Natural killer cell (primary cell): ENCODE data around the gene SYNJ2. TPM values are rescaled to one million over a fixed set of nuclear protein-coding genes. Genes with fewer than 3 reads are reported as not detected.

Experiments
- ATAC-seq, 3 donors: fragments of 150-1000 bp in 2 of 3; fragments of 200-7000 bp in 1 of 3; cut with Tn5 transposase; 1 replicate in 1 of 3; 2 replicates in 2 of 3; pipeline ENCODE4 v1.10.0; 2021; ENCODE audit warnings: mild to moderate bottlenecking in 2 of 3, moderate library complexity in 2 of 3
- DNase-seq, 2 donors: peaks; one replicate each; pipeline versions ENCODE4 v3.0.0 to v3.0.0-alpha.2; 2013 to 2021; ENCODE audit warnings: mixed read lengths in 1 of 2
- H3K27ac ChIP-seq: one replicate; pipeline ENCODE4 v1.5.1; 2013; ENCODE audit warnings: mild to moderate bottlenecking, low read length
- H3K27me3 ChIP-seq: one replicate; pipeline ENCODE4 v1.6.1; 2013; ENCODE audit warnings: low read length; ENCODE audit not compliant: control insufficient read depth, insufficient read depth
- H3K36me3 ChIP-seq: one replicate; pipeline ENCODE4 v1.6.1; 2013; ENCODE audit warnings: low read length; ENCODE audit not compliant: control insufficient read depth, insufficient read depth
- H3K4me1 ChIP-seq: one replicate; pipeline ENCODE4 v1.6.1; 2013; ENCODE audit warnings: low read length; ENCODE audit not compliant: control insufficient read depth, insufficient read depth
- H3K4me3 ChIP-seq: one replicate; pipeline ENCODE4 v1.5.1; 2013; ENCODE audit warnings: low read length
- H3K9me3 ChIP-seq: one replicate; pipeline ENCODE4 v1.6.1; 2013; ENCODE audit warnings: low read length; ENCODE audit not compliant: control insufficient read depth, insufficient read depth
- H3K27ac Mint-ChIP-seq, 2 donors: one replicate each; pipeline ENCODE4 v1.8.0; 2022; ENCODE audit warnings: mild to moderate bottlenecking in 2 of 2, mixed read lengths in 2 of 2, moderate library complexity in 1 of 2
- H3K27me3 Mint-ChIP-seq, 2 donors: one replicate each; pipeline ENCODE4 v1.8.0; 2022; ENCODE audit warnings: low read depth in 2 of 2, mixed read lengths in 2 of 2
- H3K36me3 Mint-ChIP-seq: one replicate; pipeline ENCODE4 v1.8.0; 2022; ENCODE audit warnings: mixed read lengths
- H3K4me1 Mint-ChIP-seq, 2 donors: one replicate each; pipeline ENCODE4 v1.8.0; 2022; ENCODE audit warnings: mixed read lengths in 2 of 2
- H3K4me3 Mint-ChIP-seq: one replicate; pipeline ENCODE4 v1.8.0; 2022; ENCODE audit warnings: mild to moderate bottlenecking, moderate library complexity, mixed read lengths
- H3K9me3 Mint-ChIP-seq, 2 donors: one replicate each; pipeline ENCODE4 v1.8.0; 2022; ENCODE audit warnings: mixed read lengths in 2 of 2
- CTCF ChIP-seq: fragments of 200-600 bp; IDR thresholded peaks from one replicate; pipeline ENCODE4 v1.8.0; 2022; ENCODE audit warnings: antibody characterized with exemption
- WGBS: methylation state at CpG from one replicate; pipeline ENCODE4 v1.1.7; 2013; ENCODE audit warnings: missing lambda C conversion rate; ENCODE audit not compliant: insufficient coverage; 5-methylcytosine and 5-hydroxymethylcytosine counted together
- intact Hi-C: fragments of 100-400 bp; cut with micrococcal nuclease; formaldehyde crosslinking; loops from one replicate; pipeline ENCODE4 v1.14.2; 2022
- total RNA-seq, 4 donors: library from RNA; stranded (reverse); fragments of 120-200 nt in 1 of 4; gene quantifications; one replicate each; pipeline versions ENCODE4 v1.2.3 to v1.2.4, GENCODE V29; 2013 to 2022

The SYNJ2 gene
- total RNA-seq, 3 donors from 2014 or later (not counting 1 experiment from before 2014, with no cell fraction given), result 24.4 to 47.0 (median 28.0) TPM

DNA sequence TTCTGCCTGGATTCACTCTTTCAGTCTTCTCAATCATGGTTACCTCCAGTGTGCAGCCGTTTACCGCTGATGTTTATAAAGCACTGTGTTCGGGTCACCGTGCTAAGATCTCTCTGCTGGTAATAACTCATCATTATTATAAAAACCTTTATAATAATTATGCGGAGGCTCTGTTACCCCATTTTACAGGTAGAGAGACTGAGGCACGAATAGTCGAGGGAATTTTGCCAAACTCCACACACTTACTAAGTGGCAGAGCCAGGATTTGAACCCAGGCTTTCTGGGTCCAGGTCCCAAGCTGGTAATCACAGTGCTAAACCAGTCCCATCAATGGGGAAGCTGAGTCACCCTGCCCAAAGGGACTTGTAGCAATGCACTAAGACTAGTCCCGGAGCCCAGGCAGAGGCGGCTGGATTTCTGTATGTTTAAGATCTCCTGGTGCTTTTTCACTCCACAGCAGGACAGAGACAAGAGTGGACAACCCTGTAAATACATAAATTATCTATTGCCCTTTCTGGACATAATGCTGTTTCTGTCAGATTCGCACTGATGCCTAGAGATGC, 48.1 kb downstream of the SYNJ2 start:
- Mint-ChIP-seq H3K36me3 (no peaks in the 10 kb centered on the region), H3K4me1 (peaks cover 56 to 59% of the 10 kb centered on the region in 2 donors), H3K9me3 (no peaks in the 10 kb centered on the region), H3K27ac (peak overlapping the region; percentile 29 to 96), H3K27me3 (no peaks in the 10 kb centered on the region), H3K4me3 (no peak overlapping the region)
- H3K4me1 ChIP-seq, result peaks cover 58% of the 10 kb centered on the region
- H3K9me3 ChIP-seq, result no peaks in the 10 kb centered on the region
- DNase-seq (no peak), ATAC-seq (no peak)
- WGBS, result 97% methylated on average over 10 of the region's 10 CpGs
- no peak overlapping the region for H3K4me3 ChIP-seq
- no peaks in the 10 kb centered on the region for H3K27me3 ChIP-seq
- peaks cover 6% of the 10 kb centered on the region for H3K36me3 ChIP-seq
- no peak for TF ChIP-seq CTCF
- no peak overlapping the region for H3K27ac ChIP-seq
- intact Hi-C loops, result loop anchor here (5.0 kb wide), 2 partner anchors 267 to 623 kb away; partner anchors contain the start of gene SYTL3

GRCh38 chr6:158030380-158031300, 49.0 kb downstream of the SYNJ2 start:
- Histone ChIP-seq H3K9me3 (no peaks in the 10 kb centered on the region), H3K36me3 (peaks cover 6% of the 10 kb centered on the region), H3K27ac (peak overlapping the region; percentile 66), H3K4me1 (peaks cover 53% of the 10 kb centered on the region), H3K4me3 (no peak overlapping the region), H3K27me3 (no peaks in the 10 kb centered on the region)
- intact Hi-C loops, result no loop called here
- H3K4me1 Mint-ChIP-seq, result peaks cover 56 to 61% of the 10 kb centered on the region in 2 donors
- ATAC-seq (no peak), DNase-seq (no peak)
- WGBS, result 81% methylated on average over 14 of the region's 16 CpGs
- peak overlapping the region; percentile 95 to 96 for H3K27ac Mint-ChIP-seq
- no peaks in the 10 kb centered on the region for H3K9me3 Mint-ChIP-seq
- TF ChIP-seq CTCF, result no peak
- H3K4me3 Mint-ChIP-seq, result peak overlapping the region; percentile 90
- no peaks in the 10 kb centered on the region for H3K36me3 Mint-ChIP-seq
- H3K27me3 Mint-ChIP-seq, result no peaks in the 10 kb centered on the region

GRCh38 chr6:158031381-158032353, 50.0 kb downstream of the SYNJ2 start:
- peak overlapping the region; percentile 66 for H3K27ac ChIP-seq
- Mint-ChIP-seq H3K9me3 (no peaks in the 10 kb centered on the region), H3K4me3 (peak overlapping the region; percentile 90), H3K27me3 (no peaks in the 10 kb centered on the region), H3K36me3 (no peaks in the 10 kb centered on the region), H3K4me1 (peaks cover 55% of the 10 kb centered on the region in 2 donors), H3K27ac (peak overlapping the region; percentile 95 to 96)
- H3K36me3 ChIP-seq, result peaks cover 6% of the 10 kb centered on the region
- no peak overlapping the region for H3K4me3 ChIP-seq
- no peak for TF ChIP-seq CTCF
- H3K4me1 ChIP-seq, result peaks cover 43% of the 10 kb centered on the region
- DNase-seq (peak; percentile 48 to 65), ATAC-seq (peak; percentile 64 to 67 (median 66))
- intact Hi-C loops, result no loop called here
- WGBS, result 20% methylated on average over 20 of the region's 20 CpGs
- H3K27me3 ChIP-seq, result no peaks in the 10 kb centered on the region
- H3K9me3 ChIP-seq, result no peaks in the 10 kb centered on the region
